Measurements from ENCODE around the gene MYOT.

DNA sequence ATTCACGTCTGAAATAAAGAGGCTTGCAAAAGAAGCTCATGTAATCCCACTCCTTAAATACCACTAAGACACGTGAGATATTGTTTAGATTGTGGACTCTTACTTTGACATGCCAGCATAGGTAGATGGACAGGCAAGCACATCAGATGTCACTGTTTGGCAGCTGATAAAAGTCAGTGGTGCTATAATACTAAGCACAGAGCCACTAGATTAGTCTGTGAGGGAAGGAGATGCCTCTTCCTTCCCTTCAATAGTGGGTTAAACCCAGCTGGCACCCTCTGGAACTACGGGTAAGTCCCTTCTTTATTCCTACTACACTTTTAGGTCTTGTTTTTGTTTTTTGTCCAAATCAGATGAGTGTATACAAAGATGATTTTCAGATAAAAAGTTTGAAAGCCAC lies at the start of gene MYOT:
- TF ChIP-seq, protein P1, sequence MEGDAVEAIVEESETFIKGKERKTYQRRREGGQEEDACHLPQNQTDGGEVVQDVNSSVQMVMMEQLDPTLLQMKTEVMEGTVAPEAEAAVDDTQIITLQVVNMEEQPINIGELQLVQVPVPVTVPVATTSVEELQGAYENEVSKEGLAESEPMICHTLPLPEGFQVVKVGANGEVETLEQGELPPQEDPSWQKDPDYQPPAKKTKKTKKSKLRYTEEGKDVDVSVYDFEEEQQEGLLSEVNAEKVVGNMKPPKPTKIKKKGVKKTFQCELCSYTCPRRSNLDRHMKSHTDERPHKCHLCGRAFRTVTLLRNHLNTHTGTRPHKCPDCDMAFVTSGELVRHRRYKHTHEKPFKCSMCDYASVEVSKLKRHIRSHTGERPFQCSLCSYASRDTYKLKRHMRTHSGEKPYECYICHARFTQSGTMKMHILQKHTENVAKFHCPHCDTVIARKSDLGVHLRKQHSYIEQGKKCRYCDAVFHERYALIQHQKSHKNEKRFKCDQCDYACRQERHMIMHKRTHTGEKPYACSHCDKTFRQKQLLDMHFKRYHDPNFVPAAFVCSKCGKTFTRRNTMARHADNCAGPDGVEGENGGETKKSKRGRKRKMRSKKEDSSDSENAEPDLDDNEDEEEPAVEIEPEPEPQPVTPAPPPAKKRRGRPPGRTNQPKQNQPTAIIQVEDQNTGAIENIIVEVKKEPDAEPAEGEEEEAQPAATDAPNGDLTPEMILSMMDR (IDR thresholded peaks at IDR 0.05) = no peak
- no peak for TF ChIP-seq POLR2A (IDR thresholded peaks at IDR 0.05)

All from heart left ventricle (tissue), 13 donors.